ENCODE data around the gene PSKH1. TPM values are rescaled to one million over a fixed set of nuclear protein-coding genes. Genes with fewer than 3 reads are reported as not detected.

Gene PSKH1
- total RNA-seq, 1 donor from 2014 or later: 39.7 TPM

DNA sequence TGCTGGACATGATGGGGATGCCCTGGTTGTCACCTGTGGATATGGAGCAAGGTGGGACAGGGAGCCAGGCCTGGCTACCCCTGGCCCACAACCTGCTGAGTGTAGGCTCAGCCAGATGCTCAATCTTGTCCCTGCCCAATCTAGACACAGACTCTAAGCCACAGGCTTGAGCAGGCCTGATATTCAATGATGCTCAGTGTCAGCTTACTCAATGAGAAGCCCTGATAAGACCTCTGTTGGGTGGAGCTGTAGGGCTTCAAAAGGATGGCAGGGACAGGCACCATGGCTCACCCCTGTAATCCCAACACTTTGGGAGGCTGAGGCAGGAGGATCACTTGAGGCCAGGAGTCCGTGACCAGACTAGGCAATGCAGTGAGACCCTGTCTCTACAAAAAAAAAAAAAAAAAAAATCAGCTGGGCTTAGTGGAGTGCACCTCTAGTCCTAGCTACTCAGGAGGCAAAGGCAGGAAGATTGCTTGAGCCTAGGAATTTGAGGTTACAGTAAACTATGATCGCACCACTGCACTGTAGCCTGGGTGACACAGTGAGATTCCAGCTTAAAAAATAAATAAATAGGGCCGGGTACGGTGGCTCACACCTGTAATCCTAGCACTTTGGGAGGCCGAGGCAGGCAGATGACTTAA, 47.5 kb downstream of the PSKH1 start:
- no peak for DNase-seq (ENCODE audit: low read depth)

DNA sequence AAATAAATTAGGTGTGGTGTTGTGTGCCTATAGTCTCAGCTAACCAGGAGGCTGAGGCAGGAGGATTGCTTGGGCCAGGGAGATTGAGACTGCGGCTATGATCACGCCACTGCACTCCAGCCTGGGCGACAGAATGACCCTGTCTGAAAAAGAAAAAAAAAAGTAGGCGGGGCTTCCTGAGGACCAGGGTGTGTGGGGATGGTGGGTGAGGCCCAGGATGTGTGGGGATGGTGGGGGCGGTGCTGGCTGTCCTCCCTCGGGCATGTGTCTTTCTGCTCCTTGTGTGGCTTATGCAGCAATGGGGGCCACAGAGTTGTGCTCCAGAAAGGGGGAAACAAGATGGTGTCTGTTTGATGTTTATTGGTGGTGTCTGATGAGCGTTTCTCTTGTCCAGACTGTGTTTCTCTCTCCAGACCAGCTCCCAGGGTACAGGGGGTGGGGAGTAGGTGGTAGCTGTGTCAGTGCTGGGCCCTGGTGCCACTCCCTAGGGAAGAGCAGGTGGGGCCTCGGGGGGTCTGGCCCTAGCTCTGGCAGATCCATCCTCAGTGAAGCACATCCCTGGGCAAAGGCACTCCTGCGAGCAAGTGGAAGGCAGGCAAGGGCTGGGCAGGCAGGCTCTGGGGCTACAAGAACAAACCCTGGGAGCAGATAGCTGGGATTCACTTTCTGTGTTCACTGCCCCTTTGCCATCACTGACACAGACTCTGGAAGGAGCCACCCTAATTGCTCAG, 48.6 kb downstream of the PSKH1 start:
- DNase-seq (ENCODE audit: low read depth): no peak

DNA sequence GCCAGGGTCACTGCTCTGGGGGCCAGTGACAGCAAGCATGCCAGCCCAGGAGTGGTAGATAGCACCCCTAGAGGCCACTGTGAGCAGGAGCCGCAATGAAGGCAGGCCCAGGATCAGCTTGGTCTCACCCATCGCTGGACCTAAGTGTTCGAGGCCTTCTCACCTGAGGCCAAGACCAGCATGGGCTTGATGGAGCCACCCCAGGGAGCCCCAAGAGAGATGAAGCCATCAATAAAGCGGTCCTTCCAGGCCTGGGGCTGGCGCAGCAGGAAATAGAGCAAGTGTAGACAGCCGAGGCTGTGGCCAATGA, 49.1 kb downstream of the PSKH1 start:
- DNase-seq (ENCODE audit: low read depth): no peak

DNA sequence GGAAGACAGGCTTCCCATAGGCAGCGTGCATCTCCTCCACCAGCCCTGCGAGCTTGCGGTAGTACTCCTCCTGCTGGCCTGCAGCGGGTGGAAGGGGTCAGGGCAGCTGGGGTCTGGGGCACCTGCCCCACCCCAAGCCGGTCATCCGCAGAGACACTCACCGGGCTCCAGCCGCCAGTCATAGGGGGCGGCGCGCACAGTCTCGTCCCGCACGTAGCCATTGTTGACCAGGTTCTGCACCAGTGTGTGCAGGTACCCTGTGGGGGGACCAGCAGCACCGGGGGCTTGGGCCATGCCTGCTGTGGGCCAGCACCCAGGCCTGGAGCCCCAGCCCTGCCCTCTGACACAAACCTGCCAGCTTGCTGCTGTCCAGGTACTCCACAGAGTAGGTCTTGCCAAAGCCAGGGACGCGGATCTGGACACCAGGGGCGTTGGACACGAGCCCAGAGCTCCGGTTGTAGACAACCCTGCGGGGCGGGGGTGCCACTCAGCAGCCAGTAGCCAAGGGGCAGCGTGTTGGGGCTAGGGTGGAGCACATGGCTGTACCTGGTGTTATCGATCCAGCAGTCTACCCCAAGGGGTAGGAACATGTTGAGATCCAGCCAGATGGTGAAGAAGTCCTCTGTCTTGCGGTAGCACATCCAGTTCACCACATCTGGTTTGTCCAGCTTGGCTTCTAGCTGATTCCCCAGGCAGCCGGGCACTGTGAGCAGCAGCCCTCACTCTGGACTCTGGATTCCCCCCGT, 49.6 kb downstream of the PSKH1 start:
- no peak for DNase-seq (ENCODE audit: low read depth)

DNA sequence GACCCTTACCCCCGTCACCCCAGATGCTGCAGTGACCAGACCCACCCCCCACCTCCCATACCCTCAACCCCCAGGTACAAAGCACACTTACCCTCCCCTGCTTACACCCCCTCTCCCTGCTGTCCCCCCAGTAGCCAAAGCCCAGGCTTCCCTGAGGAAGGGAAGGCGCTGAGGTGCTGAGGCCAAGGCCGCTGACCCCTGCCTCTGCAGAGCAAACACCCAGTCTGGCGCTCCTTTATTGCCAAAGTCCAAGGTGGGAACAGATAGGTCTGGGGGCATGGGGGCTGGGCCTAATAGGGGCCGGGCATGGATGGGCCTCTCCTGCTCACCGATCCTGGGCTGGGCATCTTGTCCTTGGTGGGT, 50.2 kb downstream of the PSKH1 start:
- DNase-seq (ENCODE audit: low read depth): no peak

DNA sequence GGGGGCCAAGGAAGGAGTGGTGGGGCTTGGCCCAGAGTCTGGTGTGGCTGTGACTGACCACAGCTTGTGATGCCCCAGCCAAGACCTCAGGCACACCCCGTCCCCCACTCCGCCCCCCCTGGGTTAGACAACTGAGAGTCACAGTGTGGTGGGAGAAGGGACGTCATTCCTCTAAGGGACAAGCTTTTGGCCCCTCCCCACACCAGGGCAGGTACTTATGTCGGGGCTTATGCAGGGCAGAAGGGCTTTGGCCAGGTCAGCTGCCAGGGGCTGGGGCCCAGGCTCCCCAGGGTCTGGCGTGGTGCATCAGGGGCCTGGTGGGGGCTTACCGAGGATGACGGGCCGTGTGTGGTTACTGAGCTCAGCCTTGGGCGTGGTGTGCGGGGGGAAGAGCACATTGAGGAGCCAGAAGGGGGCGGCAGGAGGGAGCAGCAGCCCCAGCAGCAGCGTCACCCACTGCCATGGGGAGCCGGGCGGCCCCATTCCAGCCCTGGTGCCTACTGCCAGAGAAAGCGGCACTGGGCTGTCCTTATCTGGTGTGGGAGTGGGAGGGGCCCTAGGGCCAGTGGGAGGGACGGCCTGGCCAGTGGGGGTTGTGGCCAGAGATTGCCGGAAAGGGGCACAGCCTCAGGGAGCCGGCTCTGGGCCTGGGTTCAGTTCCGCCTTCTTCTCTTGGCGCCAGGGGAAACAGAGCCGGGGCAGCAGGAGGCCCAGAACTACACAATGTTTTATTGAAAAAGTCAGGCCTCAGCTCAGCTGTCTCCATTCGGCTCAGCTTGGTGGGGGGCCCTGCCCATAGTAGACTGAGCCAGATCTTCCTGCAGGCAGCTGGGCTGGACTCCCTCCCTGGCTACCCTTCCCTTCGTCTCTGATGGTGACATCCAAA, 50.8 kb downstream of the PSKH1 start, which contains the start of gene LCAT:
LCAT (minus strand) TSS at position 502 of the 886 bp plus-strand sequence; CDS start at position 483, 19 bp downstream.
- DNase-seq (ENCODE audit: low read depth): no peak

DNA sequence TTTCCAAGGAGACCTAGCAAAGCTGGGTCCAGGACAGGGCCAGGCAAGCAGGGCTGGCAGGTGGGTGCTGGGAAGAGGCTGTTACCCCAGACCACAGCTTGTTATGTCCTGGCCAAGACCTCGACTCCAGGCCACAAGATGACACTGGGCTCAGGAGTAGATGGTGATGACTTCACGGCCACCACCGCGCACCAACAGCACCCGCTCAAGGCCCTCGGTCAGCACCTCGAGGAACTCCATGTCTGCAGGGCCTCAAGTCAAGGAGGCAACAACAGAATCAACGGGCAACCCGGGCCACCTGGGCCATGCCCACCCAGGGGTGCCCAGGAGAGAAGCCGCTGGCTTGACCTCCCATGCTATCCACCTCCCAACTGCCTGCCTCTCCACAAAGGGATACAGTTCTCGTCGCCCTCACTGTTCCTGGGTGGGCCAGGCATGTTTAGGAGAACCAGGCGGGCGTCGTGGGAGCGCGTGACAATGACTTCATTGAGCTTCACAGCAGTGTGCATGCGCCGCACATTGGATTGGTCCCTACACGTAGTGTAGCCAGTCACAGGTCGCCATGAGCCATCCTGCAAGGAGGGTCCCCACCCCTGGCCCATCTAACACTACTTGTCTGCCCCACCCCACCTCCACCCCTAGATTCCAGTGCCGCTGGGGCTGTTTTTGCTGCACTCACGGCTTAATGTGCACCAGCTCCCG, 51.8 kb downstream of the PSKH1 start:
- DNase-seq (ENCODE audit: low read depth): no peak

DNA sequence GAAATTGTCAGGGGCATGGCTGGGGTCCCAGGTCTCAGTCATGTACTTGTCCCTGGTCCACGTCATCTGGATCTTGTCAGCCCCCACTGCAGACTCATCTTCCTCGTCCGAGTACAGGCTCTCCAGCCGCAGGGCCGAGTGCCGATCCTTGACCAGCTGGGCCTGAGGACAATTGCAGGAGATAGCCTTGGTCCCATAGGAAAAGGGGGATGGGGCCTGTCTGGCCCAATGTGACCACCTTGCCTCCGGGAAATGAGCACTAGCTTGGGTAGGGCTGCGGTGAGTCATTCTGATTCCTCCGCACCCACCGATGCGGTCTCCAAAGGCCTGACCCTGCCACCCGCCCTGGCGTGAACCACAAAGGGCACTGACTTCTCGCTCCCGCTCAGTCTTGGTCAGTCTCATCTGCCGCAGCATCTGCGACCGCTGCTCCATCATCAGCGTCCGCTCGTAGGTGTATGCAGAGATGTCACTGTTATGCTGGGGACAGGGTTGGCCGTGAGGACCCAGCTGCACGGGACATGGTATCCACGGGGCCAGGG, 52.4 kb downstream of the PSKH1 start:
- no peak for DNase-seq (ENCODE audit: low read depth)

DNA sequence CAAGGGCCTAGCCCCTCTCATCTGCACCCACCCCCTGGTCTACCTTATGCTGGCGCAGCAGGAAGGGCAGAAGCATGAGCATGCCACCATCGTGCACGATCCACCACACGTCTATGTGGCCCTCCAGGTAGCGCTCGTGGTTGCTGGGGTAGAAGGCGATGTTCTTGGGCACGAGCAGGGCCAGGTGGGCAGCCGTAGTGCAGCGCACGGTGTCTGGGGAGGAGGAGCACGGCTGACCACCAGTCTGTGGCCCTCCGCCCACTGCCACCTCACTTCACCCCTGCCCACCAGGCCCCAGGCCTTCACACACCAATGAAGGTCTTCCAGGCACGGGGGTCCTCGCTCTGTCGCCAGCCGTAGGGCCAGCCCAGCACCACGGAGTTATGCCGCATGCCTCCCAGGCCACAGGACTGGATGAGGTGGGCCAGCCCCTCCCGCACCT, 53.1 kb downstream of the PSKH1 start:
- no peak for DNase-seq (ENCODE audit: low read depth)

DNA sequence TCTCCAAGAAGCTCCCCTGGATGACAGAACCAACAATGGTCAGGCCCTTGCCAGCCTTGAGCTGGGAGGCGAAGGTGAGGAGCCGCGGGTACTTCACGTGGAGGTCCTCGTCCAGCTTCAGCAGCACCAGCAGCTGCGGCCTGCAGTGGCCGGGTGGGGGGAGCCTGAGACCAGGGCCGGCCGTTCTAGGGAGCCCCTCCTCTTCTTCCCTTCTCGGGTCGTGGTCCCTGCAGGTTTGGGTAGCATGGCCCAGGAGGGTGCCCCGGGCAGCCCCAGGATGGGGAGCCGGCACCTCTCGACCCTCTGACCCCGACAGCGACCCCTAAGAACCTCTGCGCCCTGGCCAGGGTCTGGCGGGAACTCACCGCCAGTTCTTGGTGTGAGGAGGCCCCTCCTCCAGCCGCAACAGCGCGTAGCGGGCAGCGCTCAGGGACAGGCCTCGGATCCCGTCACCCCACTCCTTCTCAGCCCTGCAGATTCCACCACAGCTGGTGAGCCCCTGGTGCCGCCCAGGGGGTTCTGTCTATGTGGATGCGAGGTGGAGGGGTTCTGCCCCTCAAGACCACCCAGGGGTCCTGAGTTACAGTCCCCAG, 54.0 kb downstream of the PSKH1 start:
- DNase-seq (ENCODE audit: low read depth): no peak

DNA sequence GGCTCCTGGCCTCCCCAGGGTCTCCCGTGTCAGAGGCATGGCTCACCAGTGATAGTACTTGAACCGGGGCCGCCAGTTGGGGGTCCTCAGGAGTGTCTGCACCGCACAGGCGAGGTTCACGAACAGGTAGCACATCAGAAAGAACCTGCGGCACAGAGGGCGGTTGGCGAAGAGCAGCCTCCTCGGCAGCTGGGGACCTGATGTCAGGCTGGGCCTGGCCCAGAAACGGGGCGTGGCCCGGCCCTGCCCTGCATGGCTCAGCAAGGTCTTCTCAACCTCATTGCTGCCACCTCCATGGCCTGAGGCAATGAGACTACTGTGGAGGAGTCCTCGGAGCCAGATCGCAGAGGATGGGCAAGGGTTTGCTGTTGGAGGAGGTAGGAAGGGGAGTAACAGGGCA, 55.0 kb downstream of the PSKH1 start:
- no peak for DNase-seq (ENCODE audit: low read depth)

DNA sequence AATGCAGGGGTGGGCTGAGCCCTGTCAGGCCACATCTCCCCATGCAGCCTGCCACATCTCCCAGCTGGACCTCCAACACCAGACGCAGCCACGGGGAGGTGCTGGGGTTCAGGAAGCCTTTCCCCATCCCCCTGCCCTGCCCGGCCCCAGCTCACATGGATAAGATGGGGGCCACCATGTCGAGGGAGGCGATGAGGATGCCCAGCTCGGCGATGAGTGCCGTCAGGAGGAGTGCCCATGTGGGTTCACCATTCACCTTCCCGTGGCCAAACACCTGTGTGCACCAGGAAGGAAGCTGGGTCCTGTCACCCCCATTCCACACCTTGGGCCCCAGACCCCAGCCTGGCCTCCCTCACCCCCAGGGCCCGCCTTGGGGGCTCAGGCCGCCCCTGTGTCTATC, 56.6 kb downstream of the PSKH1 start:
- DNase-seq (ENCODE audit: low read depth): no peak

DNA sequence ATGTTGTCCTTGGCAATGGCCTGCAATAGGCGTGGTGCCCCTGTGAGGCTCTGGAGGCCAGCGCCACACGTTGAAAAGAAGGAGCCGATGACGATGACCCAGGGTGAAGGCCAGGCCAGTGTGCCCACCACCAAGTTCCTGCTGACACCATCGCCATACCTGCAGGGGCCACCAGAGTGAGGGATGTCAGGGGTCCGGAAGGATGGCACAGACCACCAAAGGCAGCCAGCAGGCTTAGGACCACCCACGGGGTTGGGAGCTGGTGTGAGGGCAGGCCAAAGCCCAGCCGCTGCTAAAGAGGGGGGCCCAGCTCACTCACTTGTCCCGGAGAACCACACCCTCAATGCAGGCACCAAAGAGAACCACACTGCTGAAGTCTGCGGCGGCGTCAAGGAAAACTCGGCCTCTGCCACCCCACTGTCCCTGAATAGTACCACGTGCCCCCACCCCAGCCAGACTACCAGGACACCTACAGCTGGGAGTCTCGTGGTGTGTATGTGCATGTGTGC, 57.3 kb downstream of the PSKH1 start:
- no peak for DNase-seq (ENCODE audit: low read depth)

DNA sequence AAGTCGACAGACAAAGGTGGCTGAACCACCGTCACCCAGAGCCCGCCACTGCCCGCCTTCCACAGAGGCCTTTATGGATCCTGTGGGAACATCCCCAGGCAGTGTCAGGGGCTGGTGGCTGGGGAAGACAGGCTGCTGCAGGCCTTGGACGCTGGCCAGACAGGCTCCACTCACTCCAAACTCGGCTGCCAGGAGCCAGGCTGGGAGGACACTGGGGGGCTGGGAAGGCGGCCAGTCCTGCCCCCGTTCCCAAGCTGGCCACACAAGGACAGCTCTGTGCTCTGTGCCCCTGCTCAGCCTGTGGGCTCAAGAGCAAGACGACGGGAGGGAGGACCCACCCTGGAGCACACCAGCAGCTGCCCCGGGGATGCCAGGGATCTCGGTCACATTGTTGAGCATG, 58.4 kb downstream of the PSKH1 start:
- DNase-seq (ENCODE audit: low read depth): no peak

DNA sequence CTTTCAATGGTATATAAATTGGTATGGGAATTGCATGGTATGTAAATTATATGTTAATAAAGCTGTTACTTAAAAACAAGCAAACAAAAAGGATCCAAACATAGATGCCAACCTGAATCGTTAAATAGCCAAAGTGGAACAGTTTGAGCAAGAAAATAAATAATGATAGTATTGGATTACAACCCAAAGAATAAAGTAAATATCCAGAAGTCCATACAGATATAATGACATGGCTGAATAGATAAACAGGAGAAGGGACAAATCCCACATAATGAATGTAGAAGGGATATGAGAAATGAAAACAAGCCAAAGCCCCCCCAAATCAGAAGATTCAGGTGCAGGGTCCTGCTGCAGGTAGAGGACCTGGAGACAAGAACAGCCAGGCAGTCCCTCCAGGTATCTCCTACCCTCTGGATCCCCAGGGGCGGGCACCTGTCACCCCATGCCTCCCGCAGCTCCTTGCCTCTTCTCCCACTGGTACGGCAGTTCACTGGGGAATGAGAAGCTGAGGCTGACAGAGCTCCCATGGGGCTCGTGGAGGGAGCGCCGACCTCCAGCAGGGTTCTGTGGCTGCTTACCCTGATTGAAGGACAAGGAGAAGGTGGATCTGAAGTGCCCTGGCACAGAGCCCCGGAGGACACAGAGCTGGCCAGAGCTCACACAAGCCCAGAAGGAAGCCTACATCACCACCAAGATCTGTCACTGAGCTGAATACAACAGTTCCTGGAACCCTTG, 60.8 kb downstream of the PSKH1 start:
- no peak for DNase-seq (ENCODE audit: low read depth)

DNA sequence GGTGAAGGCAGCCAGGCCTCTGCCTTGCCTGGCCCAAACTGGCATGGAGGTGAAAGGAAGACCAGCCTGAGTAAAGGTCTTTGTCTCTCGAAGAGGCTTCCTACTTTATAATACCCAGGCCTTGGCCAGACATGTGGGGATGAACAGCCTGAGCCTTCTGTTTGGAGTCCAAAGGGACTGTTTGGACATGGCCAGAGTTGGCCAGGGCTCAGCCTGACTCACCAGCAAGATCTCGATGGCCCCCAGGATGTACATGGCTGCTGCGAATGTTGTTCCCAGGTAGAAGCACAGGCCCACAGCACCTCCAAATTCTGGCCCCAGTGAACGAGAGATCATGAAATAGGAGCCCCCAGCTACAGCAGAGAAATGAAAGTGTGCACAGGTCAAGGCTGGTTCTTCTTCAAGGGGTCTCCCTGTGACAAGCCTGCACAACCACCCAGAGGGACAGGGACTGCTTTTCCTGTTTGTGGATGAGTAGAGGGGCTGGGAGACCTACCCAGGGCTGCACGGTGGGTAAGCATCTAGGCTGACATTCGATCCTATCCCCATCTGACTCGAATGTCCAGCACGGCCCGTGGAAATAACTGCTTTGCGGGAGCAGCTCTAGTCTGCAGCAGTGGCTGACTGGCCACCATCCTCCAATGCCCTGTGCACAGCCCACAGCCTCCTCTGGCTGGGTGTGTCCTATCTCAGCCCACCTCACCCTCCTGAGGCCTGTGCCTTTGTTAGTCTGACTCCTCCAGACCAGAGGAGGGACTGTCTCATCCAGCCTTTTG, 61.6 kb downstream of the PSKH1 start:
- no peak for DNase-seq (ENCODE audit: low read depth)

DNA sequence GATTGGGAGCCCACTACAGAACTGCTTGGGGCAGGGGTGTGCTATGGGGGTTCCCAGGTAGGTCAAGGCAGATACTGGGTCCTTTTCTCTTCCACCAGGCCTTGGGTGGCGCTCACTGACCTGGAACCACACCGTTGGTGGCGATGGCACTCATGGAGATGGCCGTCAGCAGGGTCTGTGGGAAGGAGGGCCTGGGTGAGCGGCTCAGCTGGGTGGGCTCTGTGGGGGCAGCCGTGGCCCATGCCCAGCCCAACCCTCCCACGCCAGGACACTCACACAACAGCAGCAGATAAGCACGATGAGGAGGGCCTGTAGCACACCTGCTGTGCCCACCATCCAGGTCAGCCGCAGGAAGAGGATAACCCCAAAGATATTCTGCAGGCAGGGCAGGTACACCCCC, 64.6 kb downstream of the PSKH1 start:
- DNase-seq (ENCODE audit: low read depth): no peak

DNA sequence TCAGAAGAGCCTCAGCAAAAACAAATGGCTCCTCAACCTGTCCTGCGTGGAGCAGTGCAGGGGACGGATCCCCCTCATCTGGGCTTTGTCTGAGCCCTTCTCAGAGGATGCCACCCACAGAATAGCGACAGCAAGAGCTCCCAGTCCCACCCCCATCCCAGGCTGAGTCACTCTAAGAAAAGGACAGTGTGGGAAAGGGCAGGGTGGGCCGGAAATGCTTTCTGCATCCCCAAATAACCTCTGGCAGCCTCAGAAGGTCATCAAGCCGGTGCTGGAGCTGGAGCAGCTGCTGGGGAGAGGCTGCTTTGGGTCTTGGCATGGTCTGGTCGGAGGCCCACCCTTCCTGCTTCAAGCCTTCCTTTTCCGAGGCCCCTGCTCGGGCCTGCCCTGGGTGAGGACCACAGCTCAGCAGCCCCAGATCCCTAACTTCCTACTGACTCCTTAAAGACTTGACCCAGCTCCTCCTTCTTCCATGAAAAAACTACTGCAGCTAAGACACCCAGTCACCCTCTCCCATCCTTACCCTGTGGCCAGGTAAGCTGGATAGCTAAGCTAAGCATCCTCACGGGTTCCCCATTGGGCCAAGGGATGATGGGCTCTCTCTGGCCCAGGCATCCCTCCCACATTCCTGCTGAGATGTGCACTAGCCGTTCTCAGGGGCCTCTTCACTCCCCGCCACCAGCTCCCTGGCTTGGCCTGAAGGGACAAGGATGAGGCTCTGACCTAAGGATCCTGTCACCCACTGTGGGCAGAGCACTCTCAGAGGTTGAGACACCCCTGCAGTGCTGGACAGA, 66.7 kb downstream of the PSKH1 start:
- no peak for DNase-seq (ENCODE audit: low read depth)
